SH-SY5Y (cell line): ENCODE results near the gene TCF7L1.

ENCODE experiments used
- GATA2 ChIP-seq: IDR thresholded peaks from 2 replicates; pipeline ENCODE4 v1.6.1; 2011; ENCODE audit warnings: mild to moderate bottlenecking, low read depth, low read length
- GATA3 ChIP-seq: IDR thresholded peaks from 2 replicates; pipeline ENCODE4 v1.6.1; 2011; ENCODE audit warnings: low read depth, mild to moderate bottlenecking, low read length, moderate library complexity

DNA sequence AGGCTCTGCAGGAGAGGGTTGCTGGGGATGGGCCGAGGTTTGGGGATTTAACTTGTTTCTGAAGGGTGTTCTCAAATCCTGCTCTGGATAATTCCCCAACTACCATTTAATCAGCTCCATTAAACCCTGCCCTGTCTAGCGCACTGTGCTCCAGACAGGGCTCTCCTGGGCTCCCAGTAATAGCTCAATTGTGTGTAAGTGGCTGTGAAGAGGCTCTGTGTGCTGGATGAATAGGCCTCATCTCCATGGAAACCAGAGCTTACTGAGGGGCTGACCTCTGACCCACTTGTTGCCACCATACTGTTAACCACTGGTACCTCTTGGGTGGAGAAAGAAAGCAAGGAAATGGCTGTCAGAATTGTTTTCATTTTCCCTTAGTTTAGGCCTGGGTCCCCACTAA lies 101.7 kb downstream of the TCF7L1 start:
- TF ChIP-seq GATA2 = no peak
- no peak for TF ChIP-seq GATA3
